ENCODE measurements around the gene CDK5. TPM values are rescaled to one million over a fixed set of nuclear protein-coding genes. Genes with fewer than 3 reads are reported as not detected.

Gene CDK5
- total and polyA plus RNA-seq, 10 of the 15 experiments (the other 5 are each of a cell fraction or from before 2014, with no cell fraction given): 1.5 to 33.4 (median 21.6) TPM

DNA sequence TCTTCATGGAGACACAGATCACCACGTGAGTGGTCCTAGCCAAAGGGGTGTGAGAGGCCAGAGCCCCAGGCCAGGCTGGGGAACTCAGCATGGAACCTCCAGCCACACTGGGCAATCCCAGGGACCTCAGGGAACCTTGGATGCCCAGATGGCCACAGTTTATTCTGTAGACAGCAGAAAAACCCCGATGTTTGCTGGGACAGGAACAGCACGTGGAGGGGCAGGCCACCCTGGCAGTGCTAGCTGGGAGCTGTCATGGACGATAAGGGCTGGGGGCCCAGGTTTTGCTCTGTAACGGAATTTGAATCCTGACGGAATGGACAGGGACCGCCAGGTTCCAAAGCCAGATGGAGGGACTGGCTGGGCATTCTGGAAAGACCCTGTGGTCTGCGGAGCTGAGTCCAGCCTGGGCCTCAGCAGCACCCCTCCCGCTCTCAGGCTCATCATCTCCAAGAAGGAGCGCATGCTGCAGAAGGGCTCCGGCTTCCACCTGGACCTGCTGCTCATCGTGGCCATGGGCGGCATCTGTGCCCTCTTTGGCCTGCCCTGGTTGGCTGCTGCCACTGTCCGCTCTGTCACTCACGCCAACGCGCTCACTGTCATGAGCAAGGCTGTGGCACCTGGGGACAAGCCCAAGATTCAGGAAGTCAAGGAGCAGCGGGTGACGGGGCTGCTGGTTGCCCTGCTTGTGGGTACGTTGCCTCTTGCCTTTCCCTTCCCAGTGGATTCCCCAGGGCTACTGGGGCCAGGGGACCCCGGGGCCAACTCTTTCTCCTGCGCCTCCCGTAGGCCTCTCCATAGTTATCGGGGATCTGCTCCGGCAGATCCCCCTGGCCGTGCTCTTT, 17.3 kb upstream of the CDK5 start:
- Histone ChIP-seq H3K36me3 (ENCODE audit: control insufficient read depth in 2 of 2, insufficient read depth in 2 of 2, low read length in 1 of 2) (peaks cover under 1 to 32% of the 10 kb centered on the region in 2 experiments; a peak in 3 of 4 replicates), H3K4me3 (no peak overlapping the region), H4K20me1 (ENCODE audit: control insufficient read depth, insufficient read depth) (no peaks in the 10 kb centered on the region; the same call in 1 of the 2 replicates), H2AFZ (ENCODE audit: control insufficient read depth, low read depth, low read length) (no peak overlapping the region), H3K27me3 (replicated peaks in 1 of 2; ENCODE audit: control insufficient read depth in 2 of 2, insufficient read depth in 2 of 2, low read length in 1 of 2) (no peaks in the 10 kb centered on the region), H3K9me3 (replicated peaks; ENCODE audit: control insufficient read depth, insufficient read depth, low read length) (no peaks in the 10 kb centered on the region), H3K4me1 (ENCODE audit: control insufficient read depth, insufficient read depth, low read length) (peaks cover 8% of the 10 kb centered on the region), H3K4me2 (ENCODE audit: control insufficient read depth, insufficient read depth) (no peak overlapping the region), H3K9ac (ENCODE audit: control insufficient read depth, insufficient read depth, low read length) (no peak overlapping the region), H3K79me2 (ENCODE audit: control insufficient read depth, insufficient read depth, low read length) (peaks cover 12% of the 10 kb centered on the region), H3K27ac (ENCODE audit: control insufficient read depth, insufficient read depth) (no peak overlapping the region)
- no TSS peak for BruUV-seq (replicated peaks)
- ATAC-seq (no peak), DNase-seq (ENCODE audit: low read depth, low spot score) (no peak), FAIRE-seq (no peak)
- ChIA-PET RAD21 (ENCODE audit: unreplicated experiment) (no interaction called here), CTCF (no interaction called here), POLR2A (no interaction called here), SMC1A (ENCODE audit: uncharacterized antibody, unreplicated experiment) (no interaction called here)
- no peak for TF ChIP-seq RELA (IDR thresholded peaks at IDR 0.05; ENCODE audit: borderline replicate concordance, partially characterized antibody)
- TF ChIP-seq SIN3A (IDR thresholded peaks at IDR 0.05; ENCODE audit: low read depth, low read length): no peak
- no peak for TF ChIP-seq ZNF622 (IDR thresholded peaks at IDR 0.05)
- no peak for TF ChIP-seq RAD21 (IDR thresholded peaks at IDR 0.05; ENCODE audit: insufficient read depth, low read depth, low read length)
- TF ChIP-seq IRF4 (IDR thresholded peaks at IDR 0.05; ENCODE audit: low read depth, low read length): no peak
- TF ChIP-seq FOS (IDR thresholded peaks at IDR 0.05; ENCODE audit: borderline replicate concordance, extremely low read depth, insufficient read length): no peak
- TF ChIP-seq, protein P1, sequence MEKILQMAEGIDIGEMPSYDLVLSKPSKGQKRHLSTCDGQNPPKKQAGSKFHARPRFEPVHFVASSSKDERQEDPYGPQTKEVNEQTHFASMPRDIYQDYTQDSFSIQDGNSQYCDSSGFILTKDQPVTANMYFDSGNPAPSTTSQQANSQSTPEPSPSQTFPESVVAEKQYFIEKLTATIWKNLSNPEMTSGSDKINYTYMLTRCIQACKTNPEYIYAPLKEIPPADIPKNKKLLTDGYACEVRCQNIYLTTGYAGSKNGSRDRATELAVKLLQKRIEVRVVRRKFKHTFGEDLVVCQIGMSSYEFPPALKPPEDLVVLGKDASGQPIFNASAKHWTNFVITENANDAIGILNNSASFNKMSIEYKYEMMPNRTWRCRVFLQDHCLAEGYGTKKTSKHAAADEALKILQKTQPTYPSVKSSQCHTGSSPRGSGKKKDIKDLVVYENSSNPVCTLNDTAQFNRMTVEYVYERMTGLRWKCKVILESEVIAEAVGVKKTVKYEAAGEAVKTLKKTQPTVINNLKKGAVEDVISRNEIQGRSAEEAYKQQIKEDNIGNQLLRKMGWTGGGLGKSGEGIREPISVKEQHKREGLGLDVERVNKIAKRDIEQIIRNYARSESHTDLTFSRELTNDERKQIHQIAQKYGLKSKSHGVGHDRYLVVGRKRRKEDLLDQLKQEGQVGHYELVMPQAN (conservative IDR thresholded peaks at IDR 0.05): no peak
- TF ChIP-seq EGR1 (IDR thresholded peaks at IDR 0.05; ENCODE audit: borderline replicate concordance in 1 of 2, low read depth in 2 of 2, low read length in 2 of 2): no peak
- TF ChIP-seq CBX5 (IDR thresholded peaks at IDR 0.05; ENCODE audit: low read depth): no peak
- TF ChIP-seq, protein P2, sequence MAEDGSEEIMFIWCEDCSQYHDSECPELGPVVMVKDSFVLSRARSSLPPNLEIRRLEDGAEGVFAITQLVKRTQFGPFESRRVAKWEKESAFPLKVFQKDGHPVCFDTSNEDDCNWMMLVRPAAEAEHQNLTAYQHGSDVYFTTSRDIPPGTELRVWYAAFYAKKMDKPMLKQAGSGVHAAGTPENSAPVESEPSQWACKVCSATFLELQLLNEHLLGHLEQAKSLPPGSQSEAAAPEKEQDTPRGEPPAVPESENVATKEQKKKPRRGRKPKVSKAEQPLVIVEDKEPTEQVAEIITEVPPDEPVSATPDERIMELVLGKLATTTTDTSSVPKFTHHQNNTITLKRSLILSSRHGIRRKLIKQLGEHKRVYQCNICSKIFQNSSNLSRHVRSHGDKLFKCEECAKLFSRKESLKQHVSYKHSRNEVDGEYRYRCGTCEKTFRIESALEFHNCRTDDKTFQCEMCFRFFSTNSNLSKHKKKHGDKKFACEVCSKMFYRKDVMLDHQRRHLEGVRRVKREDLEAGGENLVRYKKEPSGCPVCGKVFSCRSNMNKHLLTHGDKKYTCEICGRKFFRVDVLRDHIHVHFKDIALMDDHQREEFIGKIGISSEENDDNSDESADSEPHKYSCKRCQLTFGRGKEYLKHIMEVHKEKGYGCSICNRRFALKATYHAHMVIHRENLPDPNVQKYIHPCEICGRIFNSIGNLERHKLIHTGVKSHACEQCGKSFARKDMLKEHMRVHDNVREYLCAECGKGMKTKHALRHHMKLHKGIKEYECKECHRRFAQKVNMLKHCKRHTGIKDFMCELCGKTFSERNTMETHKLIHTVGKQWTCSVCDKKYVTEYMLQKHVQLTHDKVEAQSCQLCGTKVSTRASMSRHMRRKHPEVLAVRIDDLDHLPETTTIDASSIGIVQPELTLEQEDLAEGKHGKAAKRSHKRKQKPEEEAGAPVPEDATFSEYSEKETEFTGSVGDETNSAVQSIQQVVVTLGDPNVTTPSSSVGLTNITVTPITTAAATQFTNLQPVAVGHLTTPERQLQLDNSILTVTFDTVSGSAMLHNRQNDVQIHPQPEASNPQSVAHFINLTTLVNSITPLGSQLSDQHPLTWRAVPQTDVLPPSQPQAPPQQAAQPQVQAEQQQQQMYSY (CRISPR knock-in tag; IDR thresholded peaks at IDR 0.05): no peak
- intact Hi-C loops (cut with micrococcal nuclease; ENCODE audit: unreplicated experiment): no loop called here
- in situ Hi-C loops (cut with MboI): no loop called here
- WGBS (ENCODE audit: insufficient coverage, insufficient replicate concordance, low lambda C conversion rate, missing lambda C conversion rate): 90% methylated on average over 24 of the region's 26 CpGs
